ENCODE results near the gene CKLF. TPM values are rescaled to one million over a fixed set of nuclear protein-coding genes. Genes with fewer than 3 reads are reported as not detected.

Gene CKLF
- total and polyA plus RNA-seq, 2 experiments from 2014 or later: 16.6 to 25.6 TPM

DNA sequence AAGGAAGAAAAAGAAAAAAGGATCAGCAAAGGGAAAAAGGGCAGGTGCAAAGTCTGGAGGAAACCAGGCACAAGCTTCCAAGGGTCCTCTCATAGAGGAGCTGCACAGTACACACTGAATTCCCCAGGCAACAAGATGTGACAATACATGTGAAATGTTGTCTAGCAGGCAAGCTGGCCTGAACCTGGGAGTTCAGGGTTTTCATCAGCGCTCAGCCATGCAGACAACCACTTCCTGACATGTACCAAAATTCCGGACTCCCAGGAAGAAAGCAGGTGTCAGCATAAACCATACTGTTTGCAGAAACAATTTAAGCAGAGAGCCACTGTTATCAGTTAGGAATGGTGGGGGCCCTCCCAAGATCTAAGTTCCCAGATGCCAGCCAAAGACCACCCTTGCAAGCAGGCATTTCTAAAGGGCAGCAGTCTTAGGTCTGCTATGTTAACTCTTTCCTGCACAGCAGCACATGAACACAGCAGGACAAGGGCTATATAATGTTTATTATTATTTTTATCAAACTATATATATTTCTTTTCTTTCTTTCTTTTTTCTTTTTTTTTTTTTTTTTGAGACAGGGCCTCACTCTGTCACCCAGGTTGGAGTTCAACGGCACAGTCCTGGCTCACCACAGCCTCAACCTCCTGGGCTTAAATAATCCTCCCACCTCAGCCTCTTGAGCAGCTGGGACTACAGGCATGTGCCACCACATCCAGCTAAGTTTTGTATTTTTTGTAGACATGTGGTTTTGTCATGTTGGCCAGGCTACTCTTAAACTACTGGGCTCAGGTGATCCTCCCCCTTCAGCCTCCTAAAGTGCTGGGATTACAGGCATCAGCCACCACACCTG is 12.5 kb upstream of the CKLF start:
- no peak for DNase-seq (ENCODE audit: low read depth in 1 of 2, low spot score in 1 of 2)
- Histone ChIP-seq H3K4me1 (ENCODE audit: low read depth) (peaks cover 13% of the 10 kb centered on the region), H3K36me3 (peaks cover 4% of the 10 kb centered on the region), H3K9me3 (ENCODE audit: low read depth) (no peaks in the 10 kb centered on the region), H3K27me3 (no peaks in the 10 kb centered on the region), H3K27ac (no peak overlapping the region), H3K4me3 (no peak overlapping the region)
- TF ChIP-seq, protein P1, sequence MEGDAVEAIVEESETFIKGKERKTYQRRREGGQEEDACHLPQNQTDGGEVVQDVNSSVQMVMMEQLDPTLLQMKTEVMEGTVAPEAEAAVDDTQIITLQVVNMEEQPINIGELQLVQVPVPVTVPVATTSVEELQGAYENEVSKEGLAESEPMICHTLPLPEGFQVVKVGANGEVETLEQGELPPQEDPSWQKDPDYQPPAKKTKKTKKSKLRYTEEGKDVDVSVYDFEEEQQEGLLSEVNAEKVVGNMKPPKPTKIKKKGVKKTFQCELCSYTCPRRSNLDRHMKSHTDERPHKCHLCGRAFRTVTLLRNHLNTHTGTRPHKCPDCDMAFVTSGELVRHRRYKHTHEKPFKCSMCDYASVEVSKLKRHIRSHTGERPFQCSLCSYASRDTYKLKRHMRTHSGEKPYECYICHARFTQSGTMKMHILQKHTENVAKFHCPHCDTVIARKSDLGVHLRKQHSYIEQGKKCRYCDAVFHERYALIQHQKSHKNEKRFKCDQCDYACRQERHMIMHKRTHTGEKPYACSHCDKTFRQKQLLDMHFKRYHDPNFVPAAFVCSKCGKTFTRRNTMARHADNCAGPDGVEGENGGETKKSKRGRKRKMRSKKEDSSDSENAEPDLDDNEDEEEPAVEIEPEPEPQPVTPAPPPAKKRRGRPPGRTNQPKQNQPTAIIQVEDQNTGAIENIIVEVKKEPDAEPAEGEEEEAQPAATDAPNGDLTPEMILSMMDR (IDR thresholded peaks at IDR 0.05; ENCODE audit: low read depth, low read length): no peak

DNA sequence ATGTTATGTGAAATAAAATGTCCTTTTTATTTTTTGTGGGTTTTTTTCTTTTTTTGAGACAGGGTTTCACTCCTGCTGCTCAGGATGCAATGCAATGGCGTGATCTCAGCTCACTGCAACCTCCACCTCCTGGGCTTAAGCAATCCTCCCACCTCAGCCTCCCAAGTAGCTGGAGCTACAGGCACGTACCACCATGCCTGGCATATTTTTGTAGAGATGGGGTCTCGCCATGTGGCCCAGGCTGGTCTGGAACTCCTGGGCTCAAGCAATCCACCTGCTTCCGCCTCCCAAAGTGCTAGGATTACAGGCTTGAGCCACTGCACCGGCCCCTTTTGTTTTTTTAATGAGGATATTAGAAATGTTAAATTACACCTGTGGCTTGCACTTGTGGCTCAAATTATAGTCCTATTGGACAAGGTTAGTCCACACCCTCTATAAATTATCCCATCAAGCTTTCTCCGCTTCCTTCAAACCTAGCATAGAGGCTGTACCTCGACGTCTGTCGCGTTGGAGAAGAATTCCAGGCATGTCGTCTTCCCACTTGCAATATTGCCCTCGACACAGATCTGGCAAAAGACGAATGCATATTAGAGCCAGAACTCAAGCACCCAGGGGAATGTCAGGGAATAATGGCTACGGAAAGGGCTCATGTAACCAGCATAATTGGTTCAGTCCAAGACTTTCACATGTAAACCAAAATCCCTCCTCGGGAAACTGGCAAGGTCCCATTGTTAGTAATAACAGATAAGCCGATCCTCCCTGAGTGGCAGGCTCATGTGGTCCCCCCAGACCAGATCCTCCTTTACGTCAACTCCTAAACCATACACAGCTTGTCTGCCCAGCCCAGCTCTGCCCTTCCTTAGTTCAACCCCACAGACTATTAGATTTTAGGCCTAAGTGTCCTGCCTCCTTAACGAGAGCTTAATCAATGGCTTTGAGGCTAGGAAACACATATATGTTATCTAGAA is 10.7 kb upstream of the CKLF start:
- Histone ChIP-seq H3K9me3 (ENCODE audit: low read depth) (no peaks in the 10 kb centered on the region), H3K4me3 (no peak overlapping the region), H3K36me3 (peaks cover under 1% of the 10 kb centered on the region), H3K27ac (no peak overlapping the region), H3K4me1 (ENCODE audit: low read depth) (peaks cover 13% of the 10 kb centered on the region), H3K27me3 (no peaks in the 10 kb centered on the region)
- no peak for DNase-seq (ENCODE audit: low read depth in 1 of 2, low spot score in 1 of 2)
- TF ChIP-seq, protein P1 (IDR thresholded peaks at IDR 0.05; ENCODE audit: low read depth, low read length): no peak

DNA sequence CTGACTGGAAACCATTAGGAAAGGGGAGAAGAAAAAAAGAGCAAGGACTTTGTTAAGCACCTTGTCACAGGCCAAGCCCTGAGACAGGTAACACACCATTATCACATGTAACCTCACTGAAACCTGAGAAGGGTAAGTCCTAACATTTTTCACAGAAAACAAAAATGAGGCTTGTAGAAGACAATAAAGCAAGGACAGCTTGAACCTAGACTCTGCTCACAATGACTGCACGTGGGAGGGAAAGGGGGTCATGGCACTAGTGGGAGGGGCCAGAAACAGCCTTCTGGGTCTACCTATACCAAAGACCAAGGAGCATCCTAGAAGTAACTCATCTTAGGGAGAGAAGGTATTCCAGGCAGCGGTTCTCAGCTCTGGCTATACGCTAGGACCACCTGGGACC is 10.0 kb upstream of the CKLF start:
- DNase-seq (ENCODE audit: low read depth in 1 of 2, low spot score in 1 of 2): no peak
- Histone ChIP-seq H3K27ac (no peak overlapping the region), H3K27me3 (no peaks in the 10 kb centered on the region), H3K36me3 (no peaks in the 10 kb centered on the region), H3K9me3 (ENCODE audit: low read depth) (no peaks in the 10 kb centered on the region), H3K4me1 (ENCODE audit: low read depth) (peaks cover 13% of the 10 kb centered on the region), H3K4me3 (no peak overlapping the region)
- TF ChIP-seq, protein P1 (IDR thresholded peaks at IDR 0.05; ENCODE audit: low read depth, low read length): no peak

DNA sequence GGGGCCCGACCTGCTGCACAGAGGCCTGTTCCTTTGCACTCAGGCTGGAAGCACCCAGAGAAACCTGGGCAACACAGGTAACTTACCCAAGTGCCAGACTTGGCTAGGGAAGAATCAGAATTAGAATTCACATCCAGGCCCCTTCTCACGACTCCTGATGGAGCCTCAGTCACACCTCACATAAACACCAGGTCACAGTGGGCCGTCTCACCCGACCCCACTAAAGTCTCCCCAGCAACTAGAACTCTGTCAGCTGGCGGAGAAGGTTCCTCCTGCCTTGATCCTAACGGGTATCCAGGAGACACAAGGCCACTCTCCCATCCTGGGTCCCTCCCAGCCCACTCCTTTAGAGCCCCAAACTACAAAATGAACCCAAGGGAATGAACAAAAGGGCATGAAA is 8.8 kb upstream of the CKLF start:
- Histone ChIP-seq H3K27ac (peak overlapping the region; percentile 25), H3K4me3 (no peak overlapping the region), H3K27me3 (no peaks in the 10 kb centered on the region), H3K36me3 (no peaks in the 10 kb centered on the region), H3K4me1 (ENCODE audit: low read depth) (peaks cover 18% of the 10 kb centered on the region), H3K9me3 (ENCODE audit: low read depth) (no peaks in the 10 kb centered on the region)
- TF ChIP-seq, protein P1 (IDR thresholded peaks at IDR 0.05; ENCODE audit: low read depth, low read length): no peak
- no peak for DNase-seq (ENCODE audit: low read depth in 1 of 2, low spot score in 1 of 2)

DNA sequence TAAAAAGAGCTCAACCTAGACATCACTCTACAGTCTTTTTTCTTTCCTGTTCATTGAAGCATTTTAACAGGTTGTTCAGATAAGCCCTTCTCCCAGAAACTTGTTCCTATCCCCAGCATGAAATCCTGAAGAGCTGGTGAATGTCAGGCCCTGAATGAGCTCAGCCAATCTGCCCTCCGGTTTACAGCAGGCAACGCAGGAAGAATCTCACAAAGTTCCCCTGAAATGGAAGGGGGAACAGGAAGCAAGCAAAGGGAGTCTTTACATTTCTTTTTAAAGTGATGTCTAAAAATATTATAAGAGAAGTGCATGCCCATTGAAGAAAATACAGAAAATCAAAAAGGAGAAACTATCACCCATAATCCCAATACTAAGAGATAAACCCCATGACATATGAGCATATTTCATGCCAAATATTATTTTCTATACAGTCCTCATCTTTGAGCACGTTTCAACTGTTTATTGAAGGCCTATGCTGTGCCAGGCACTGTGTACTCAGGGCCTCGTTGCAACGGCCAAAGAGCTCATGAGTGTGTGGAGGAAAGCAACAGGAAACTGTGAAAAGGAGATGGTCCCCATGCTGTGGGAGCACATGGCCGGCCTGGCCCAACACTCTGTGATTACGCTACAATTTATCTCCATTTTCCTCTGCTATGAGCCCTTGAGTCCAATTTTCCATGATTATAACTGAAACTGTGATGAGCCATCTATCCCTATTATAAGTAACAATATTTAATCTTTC is 8.2 kb upstream of the CKLF start:
- H3K9me3 ChIP-seq (ENCODE audit: low read depth): no peaks in the 10 kb centered on the region
- no peaks in the 10 kb centered on the region for H3K27me3 ChIP-seq
- TF ChIP-seq, protein P1 (IDR thresholded peaks at IDR 0.05; ENCODE audit: low read depth, low read length): no peak
- peaks cover 24% of the 10 kb centered on the region for H3K4me1 ChIP-seq (ENCODE audit: low read depth)
- H3K4me3 ChIP-seq: no peak overlapping the region
- H3K36me3 ChIP-seq: no peaks in the 10 kb centered on the region
- DNase-seq (ENCODE audit: low read depth in 1 of 2, low spot score in 1 of 2): no peak
- H3K27ac ChIP-seq: peak overlapping the region; percentile 25
